ENCODE data around the gene LDB2. TPM values are rescaled to one million over a fixed set of nuclear protein-coding genes. Genes with fewer than 3 reads are reported as not detected.

Gene LDB2
- total and polyA plus RNA-seq, 2 experiments from 2014 or later = 48.6 to 80.1 TPM

DNA sequence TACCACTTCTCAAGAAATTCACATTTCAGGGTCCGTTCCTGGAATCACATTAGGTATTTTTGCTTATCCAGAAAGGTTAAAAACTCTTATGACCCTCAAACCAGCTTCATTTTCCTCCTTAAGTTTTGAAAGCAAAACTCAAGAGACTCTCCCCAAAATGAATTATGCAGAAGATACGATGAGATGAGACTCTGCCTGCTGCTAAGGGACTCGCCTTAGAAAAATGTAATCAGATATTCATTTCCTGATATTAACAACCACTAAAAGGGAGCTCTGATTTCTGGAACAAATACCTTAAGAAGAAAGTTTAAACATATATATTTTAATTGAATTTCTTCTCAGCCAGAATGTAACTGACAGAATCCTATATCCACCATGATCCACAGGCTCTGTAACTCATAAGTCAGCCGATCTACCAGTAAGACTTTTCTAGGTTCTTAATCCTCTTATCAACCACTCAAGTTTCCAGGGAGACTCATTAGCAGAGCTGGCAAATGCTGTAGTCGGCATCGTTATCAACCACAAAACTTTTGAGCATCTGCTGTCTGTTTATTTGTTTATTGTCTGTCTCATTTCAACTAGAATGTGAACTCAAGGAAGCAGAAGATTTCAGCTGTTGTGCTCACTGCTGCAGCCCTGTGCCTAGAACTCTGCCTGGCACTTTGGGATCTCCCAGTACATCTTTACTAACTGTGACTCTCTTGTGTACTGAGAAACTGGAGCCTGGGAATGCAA is 112.5 kb downstream of the LDB2 start:
- no peak overlapping the region for H3K4me2 ChIP-seq
- no peak overlapping the region for H3K4me3 ChIP-seq
- H2AFZ ChIP-seq = no peak overlapping the region
- peaks cover 10% of the 10 kb centered on the region; the same call in 1 of the 2 replicates for H3K79me2 ChIP-seq (replicated peaks; ENCODE audit: insufficient read depth)
- Mint-ChIP-seq H3K27ac (no peak overlapping the region), H3K9me3 (no peaks in the 10 kb centered on the region), H3K4me3 (no peak overlapping the region), H3K4me1 (peaks cover 58% of the 10 kb centered on the region), H3K27me3 (ENCODE audit: insufficient read depth, low read depth, poor library complexity) (peaks cover 5% of the 10 kb centered on the region), H3K36me3 (ENCODE audit: low read depth) (peaks cover 17% of the 10 kb centered on the region)
- TF ChIP-seq STAT1 (IDR thresholded peaks at IDR 0.05; ENCODE audit: unreplicated experiment) = no peak
- no peak for TF ChIP-seq ZNF114 (CRISPR knock-in tag; IDR thresholded peaks at IDR 0.05)
- TF ChIP-seq, protein P1, sequence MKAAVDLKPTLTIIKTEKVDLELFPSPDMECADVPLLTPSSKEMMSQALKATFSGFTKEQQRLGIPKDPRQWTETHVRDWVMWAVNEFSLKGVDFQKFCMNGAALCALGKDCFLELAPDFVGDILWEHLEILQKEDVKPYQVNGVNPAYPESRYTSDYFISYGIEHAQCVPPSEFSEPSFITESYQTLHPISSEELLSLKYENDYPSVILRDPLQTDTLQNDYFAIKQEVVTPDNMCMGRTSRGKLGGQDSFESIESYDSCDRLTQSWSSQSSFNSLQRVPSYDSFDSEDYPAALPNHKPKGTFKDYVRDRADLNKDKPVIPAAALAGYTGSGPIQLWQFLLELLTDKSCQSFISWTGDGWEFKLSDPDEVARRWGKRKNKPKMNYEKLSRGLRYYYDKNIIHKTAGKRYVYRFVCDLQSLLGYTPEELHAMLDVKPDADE (IDR thresholded peaks at IDR 0.05) = no peak
- TF ChIP-seq, protein P2, sequence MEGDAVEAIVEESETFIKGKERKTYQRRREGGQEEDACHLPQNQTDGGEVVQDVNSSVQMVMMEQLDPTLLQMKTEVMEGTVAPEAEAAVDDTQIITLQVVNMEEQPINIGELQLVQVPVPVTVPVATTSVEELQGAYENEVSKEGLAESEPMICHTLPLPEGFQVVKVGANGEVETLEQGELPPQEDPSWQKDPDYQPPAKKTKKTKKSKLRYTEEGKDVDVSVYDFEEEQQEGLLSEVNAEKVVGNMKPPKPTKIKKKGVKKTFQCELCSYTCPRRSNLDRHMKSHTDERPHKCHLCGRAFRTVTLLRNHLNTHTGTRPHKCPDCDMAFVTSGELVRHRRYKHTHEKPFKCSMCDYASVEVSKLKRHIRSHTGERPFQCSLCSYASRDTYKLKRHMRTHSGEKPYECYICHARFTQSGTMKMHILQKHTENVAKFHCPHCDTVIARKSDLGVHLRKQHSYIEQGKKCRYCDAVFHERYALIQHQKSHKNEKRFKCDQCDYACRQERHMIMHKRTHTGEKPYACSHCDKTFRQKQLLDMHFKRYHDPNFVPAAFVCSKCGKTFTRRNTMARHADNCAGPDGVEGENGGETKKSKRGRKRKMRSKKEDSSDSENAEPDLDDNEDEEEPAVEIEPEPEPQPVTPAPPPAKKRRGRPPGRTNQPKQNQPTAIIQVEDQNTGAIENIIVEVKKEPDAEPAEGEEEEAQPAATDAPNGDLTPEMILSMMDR (conservative IDR thresholded peaks at IDR 0.05; ENCODE audit: low read depth in 2 of 2) = no peak
- TF ChIP-seq CREB1 (CRISPR knock-in tag; IDR thresholded peaks at IDR 0.05; ENCODE audit: low read depth) = no peak
- TF ChIP-seq EZH2phosphoT487 (IDR thresholded peaks at IDR 0.05; ENCODE audit: unreplicated experiment) = no peak
- no peak for TF ChIP-seq ZNF331 (CRISPR knock-in tag; IDR thresholded peaks at IDR 0.05; ENCODE audit: low read depth)
- TF ChIP-seq POLR2AphosphoS5 (IDR thresholded peaks at IDR 0.05; ENCODE audit: low read depth) = no peak
- TF ChIP-seq EZH2 (IDR thresholded peaks at IDR 0.05; ENCODE audit: low read depth, unreplicated experiment) = no peak
- TF ChIP-seq, protein P3, sequence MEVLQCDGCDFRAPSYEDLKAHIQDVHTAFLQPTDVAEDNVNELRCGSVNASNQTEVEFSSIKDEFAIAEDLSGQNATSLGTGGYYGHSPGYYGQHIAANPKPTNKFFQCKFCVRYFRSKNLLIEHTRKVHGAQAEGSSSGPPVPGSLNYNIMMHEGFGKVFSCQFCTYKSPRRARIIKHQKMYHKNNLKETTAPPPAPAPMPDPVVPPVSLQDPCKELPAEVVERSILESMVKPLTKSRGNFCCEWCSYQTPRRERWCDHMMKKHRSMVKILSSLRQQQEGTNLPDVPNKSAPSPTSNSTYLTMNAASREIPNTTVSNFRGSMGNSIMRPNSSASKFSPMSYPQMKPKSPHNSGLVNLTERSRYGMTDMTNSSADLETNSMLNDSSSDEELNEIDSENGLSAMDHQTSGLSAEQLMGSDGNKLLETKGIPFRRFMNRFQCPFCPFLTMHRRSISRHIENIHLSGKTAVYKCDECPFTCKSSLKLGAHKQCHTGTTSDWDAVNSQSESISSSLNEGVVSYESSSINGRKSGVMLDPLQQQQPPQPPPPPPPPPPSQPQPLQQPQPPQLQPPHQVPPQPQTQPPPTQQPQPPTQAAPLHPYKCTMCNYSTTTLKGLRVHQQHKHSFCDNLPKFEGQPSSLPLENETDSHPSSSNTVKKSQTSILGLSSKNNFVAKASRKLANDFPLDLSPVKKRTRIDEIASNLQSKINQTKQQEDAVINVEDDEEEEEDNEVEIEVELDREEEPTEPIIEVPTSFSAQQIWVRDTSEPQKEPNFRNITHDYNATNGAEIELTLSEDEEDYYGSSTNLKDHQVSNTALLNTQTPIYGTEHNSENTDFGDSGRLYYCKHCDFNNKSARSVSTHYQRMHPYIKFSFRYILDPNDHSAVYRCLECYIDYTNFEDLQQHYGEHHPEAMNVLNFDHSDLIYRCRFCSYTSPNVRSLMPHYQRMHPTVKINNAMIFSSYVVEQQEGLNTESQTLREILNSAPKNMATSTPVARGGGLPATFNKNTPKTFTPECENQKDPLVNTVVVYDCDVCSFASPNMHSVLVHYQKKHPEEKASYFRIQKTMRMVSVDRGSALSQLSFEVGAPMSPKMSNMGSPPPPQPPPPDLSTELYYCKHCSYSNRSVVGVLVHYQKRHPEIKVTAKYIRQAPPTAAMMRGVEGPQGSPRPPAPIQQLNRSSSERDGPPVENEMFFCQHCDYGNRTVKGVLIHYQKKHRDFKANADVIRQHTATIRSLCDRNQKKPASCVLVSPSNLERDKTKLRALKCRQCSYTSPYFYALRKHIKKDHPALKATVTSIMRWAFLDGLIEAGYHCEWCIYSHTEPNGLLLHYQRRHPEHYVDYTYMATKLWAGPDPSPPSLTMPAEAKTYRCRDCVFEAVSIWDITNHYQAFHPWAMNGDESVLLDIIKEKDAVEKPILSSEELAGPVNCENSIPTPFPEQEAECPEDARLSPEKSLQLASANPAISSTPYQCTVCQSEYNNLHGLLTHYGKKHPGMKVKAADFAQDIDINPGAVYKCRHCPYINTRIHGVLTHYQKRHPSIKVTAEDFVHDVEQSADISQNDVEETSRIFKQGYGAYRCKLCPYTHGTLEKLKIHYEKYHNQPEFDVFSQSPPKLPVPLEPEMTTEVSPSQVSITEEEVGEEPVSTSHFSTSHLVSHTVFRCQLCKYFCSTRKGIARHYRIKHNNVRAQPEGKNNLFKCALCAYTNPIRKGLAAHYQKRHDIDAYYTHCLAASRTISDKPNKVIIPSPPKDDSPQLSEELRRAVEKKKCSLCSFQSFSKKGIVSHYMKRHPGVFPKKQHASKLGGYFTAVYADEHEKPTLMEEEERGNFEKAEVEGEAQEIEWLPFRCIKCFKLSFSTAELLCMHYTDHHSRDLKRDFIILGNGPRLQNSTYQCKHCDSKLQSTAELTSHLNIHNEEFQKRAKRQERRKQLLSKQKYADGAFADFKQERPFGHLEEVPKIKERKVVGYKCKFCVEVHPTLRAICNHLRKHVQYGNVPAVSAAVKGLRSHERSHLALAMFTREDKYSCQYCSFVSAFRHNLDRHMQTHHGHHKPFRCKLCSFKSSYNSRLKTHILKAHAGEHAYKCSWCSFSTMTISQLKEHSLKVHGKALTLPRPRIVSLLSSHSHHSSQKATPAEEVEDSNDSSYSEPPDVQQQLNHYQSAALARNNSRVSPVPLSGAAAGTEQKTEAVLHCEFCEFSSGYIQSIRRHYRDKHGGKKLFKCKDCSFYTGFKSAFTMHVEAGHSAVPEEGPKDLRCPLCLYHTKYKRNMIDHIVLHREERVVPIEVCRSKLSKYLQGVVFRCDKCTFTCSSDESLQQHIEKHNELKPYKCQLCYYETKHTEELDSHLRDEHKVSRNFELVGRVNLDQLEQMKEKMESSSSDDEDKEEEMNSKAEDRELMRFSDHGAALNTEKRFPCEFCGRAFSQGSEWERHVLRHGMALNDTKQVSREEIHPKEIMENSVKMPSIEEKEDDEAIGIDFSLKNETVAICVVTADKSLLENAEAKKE (CRISPR knock-in tag; IDR thresholded peaks at IDR 0.05) = no peak
- peaks cover 4% of the 10 kb centered on the region; the same call in 1 of the 2 replicates for H3K9me2 ChIP-seq (ENCODE audit: insufficient read depth)
- H4K20me1 ChIP-seq (replicated peaks; ENCODE audit: insufficient read depth) = no peaks in the 10 kb centered on the region
- peaks cover 15% of the 10 kb centered on the region; the same call in 1 of the 2 replicates for H3K36me3 ChIP-seq (ENCODE audit: insufficient read depth)
- H3K27ac ChIP-seq (ENCODE audit: low read depth) = no peak overlapping the region
- ATAC-seq (no peak), DNase-seq (ENCODE audit: low spot score) (no peak)
- no peaks in the 10 kb centered on the region for H3K27me3 ChIP-seq (ENCODE audit: insufficient read depth)
- H3F3A ChIP-seq (replicated peaks; ENCODE audit: low read depth) = no peaks in the 10 kb centered on the region; the same call in 1 of the 2 replicates
- peaks cover 56% of the 10 kb centered on the region for H3K4me1 ChIP-seq (ENCODE audit: insufficient read depth)
